Body of pancreas (tissue), 4 donors: ENCODE data around the gene POGLUT3.

ENCODE experiments used
- CTCF ChIP-seq, 7 experiments: fragments of 450-650 bp in 4 of 7; fragments of 200-600 bp in 3 of 7; sonication (generic) in 3 of 7; IDR thresholded peaks; one replicate each; pipeline ENCODE4 v1.5.1; 2016 to 2019; ENCODE audit warnings: antibody characterized with exemption in 7 of 7
- POLR2A ChIP-seq, 3 donors: fragments of 450-650 bp; IDR thresholded peaks; one replicate each; pipeline ENCODE4 v1.6.1; 2016; ENCODE audit warnings: antibody characterized with exemption in 3 of 3, mild to moderate bottlenecking in 2 of 3

DNA sequence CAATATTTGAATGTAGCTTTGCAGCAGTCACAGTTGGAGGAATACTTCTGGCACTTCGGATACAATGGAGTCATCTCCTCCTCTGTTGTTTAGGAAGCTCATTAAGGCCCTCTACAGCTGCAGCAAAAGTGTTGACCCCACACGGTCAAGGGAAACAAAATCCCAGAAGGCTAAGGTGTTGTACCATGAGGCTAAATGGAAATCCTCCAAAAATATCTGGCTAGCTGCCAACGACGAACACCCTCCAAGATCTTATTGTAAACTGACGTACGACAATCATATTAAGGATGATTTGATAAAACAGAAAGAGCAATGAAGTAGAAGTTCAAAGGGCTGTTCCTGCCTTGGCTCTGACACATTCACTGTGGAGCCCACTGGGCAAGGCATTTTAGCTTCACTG, 4.0 kb downstream of the POGLUT3 start:
- TF ChIP-seq CTCF (IDR thresholded peaks at IDR 0.05) (no peak), POLR2A (IDR thresholded peaks at IDR 0.05) (no peak)
